Panc1 (cell line): ENCODE measurements around the gene TBC1D9B. TPM values are rescaled to one million over a fixed set of nuclear protein-coding genes. Genes with fewer than 3 reads are reported as not detected.
A peak's percentile ranks its signal among the peaks of the same experiment; 100 is the strongest.

Experiments used
- ATAC-seq: fragments of 200-7000 bp; cut with Tn5 transposase; 2 replicates; pipeline ENCODE4 v1.9.1; 2020; ENCODE audit warnings: mild to moderate bottlenecking, moderate library complexity
- BruUV-seq: library from RNA; stranded (reverse); fragments of 400-500 nt; replicated peaks from 2 replicates; lab custom pipeline; 2021; lab: Mats Ljungman, UMichigan
- CTCF ChIA-PET: fragments of 300-600 bp; sonication (Branson Sonifier 250); formaldehyde crosslinking; loops from one replicate; lab custom pipeline; 2022; ENCODE audit warnings: antibody characterized with exemption; lab: Charles Lee
- POLR2A ChIA-PET: fragments of 300-600 bp; sonication (Branson Sonifier 250); formaldehyde crosslinking; loops from one replicate; lab custom pipeline; 2022; ENCODE audit warnings: antibody characterized with exemption; lab: Charles Lee
- DNase-seq: peaks from one replicate; pipeline ENCODE4 v3.0.0-alpha.2; 2010; ENCODE audit warnings: low read depth, low spot score
- H3K27ac ChIP-seq: 2 replicates; pipeline ENCODE4 v1.5.1; 2011; ENCODE audit warnings: mild to moderate bottlenecking, low read length, inconsistent platforms
- H3K27me3 ChIP-seq: fragments of 200-500 bp; sonication (Bioruptor generic); 2 replicates; pipeline ENCODE4 v1.6.0; 2014; ENCODE audit warnings: low read length, inconsistent platforms; ENCODE audit not compliant: control insufficient read depth, insufficient read depth
- H3K36me3 ChIP-seq: fragments of 200-500 bp; sonication (Bioruptor generic); 2 replicates; pipeline ENCODE4 v1.5.1; 2014; ENCODE audit warnings: inconsistent platforms, mild to moderate bottlenecking, low read length, moderate library complexity; ENCODE audit not compliant: control insufficient read depth, insufficient read depth
- H3K4me1 ChIP-seq: 2 replicates; pipeline ENCODE4 v1.5.1; 2011; ENCODE audit warnings: inconsistent platforms, mild to moderate bottlenecking, low read length, moderate library complexity; ENCODE audit not compliant: control insufficient read depth, insufficient read depth
- H3K4me3 ChIP-seq, 2 experiments: 2 replicates each; pipeline ENCODE4 v1.5.1; 2011 to 2012; ENCODE audit warnings: low read depth in 2 of 2, low read length in 2 of 2, mild to moderate bottlenecking in 2 of 2, inconsistent platforms in 1 of 2, moderate library complexity in 1 of 2
- H3K9me3 ChIP-seq: fragments of 200-500 bp; sonication (Bioruptor generic); 2 replicates; pipeline ENCODE4 v1.5.1; 2014; ENCODE audit warnings: low read depth, mild to moderate bottlenecking, inconsistent platforms, low read length, moderate library complexity; ENCODE audit not compliant: control insufficient read depth, insufficient read depth
- POLR2AphosphoS5 ChIP-seq: IDR thresholded peaks from 2 replicates; pipeline ENCODE4 v1.6.1; 2012; ENCODE audit warnings: mild to moderate bottlenecking, low read depth, low read length, moderate library complexity
- REST ChIP-seq, 2 experiments: IDR thresholded peaks; 2 replicates each; pipeline ENCODE4 v1.6.1; 2011 to 2012; ENCODE audit warnings: low read depth in 2 of 2, control low read depth in 1 of 2, low read length in 1 of 2, mild to moderate bottlenecking in 1 of 2, moderate library complexity in 1 of 2; ENCODE audit not compliant: insufficient read depth in 1 of 2
- SIN3A ChIP-seq: IDR thresholded peaks from 2 replicates; pipeline ENCODE4 v1.6.1; 2012; ENCODE audit warnings: low read depth, mild to moderate bottlenecking, low read length, moderate library complexity, borderline replicate concordance; ENCODE audit not compliant: insufficient read depth
- TCF7L2 ChIP-seq: IDR thresholded peaks from 2 replicates; pipeline ENCODE4 v1.6.1; 2011; ENCODE audit warnings: mild to moderate bottlenecking, low read depth, low read length, inconsistent platforms
- in situ Hi-C: cut with HindIII; loops from 2 replicates; pipeline ENCODE4 v1.10.0; 2016; ENCODE audit warnings: low sequenced_read_pairs, low pct_unique_long_range_greater_than_20kb
- intact Hi-C: fragments of 100-400 bp; cut with micrococcal nuclease; formaldehyde crosslinking; loops from one replicate; pipeline ENCODE4 v1.10.0; 2022; ENCODE audit not compliant: unreplicated experiment
- total RNA-seq: library from RNA; stranded (reverse); gene quantifications from one replicate; pipeline ENCODE4 v1.2.1, GENCODE V29; 2021; ENCODE audit not compliant: unreplicated experiment
- TF ChIP-seq, protein P1 (sequence below): fragments of 450-650 bp; IDR thresholded peaks from 2 replicates; pipeline ENCODE4 v1.5.1; 2017; ENCODE audit warnings: mild to moderate bottlenecking

TBC1D9B gene
- total RNA-seq, 1 experiment from 2014 or later: 131 TPM

GRCh38 chr5:179832039-179832745 lies 75.5 kb downstream of the TBC1D9B start:
- Histone ChIP-seq H3K36me3 (peaks cover 18% of the 10 kb centered on the region), H3K27ac (peak overlapping the region; percentile 25; the same call in 1 of the 2 replicates), H3K9me3 (no peaks in the 10 kb centered on the region), H3K4me1 (peaks cover 53% of the 10 kb centered on the region), H3K27me3 (no peaks in the 10 kb centered on the region), H3K4me3 (no peak overlapping the region)
- peak; percentile 48 for ATAC-seq
- no TSS peak for BruUV-seq
- ChIA-PET CTCF (interaction anchor here (0.6 kb wide), 1 partner anchor 144 kb away, joined by 5 read pairs; no protein-coding TSS in a partner anchor), POLR2A (interaction anchor here (0.6 kb wide), 1 partner anchor 25 kb away, joined by 4 read pairs; no protein-coding TSS in a partner anchor)
- in situ Hi-C loops: no loop called here
- intact Hi-C loops: no loop called here
- DNase-seq: no peak
- TF ChIP-seq TCF7L2 (no peak), SIN3A (no peak), REST (IDR thresholded peaks at IDR 0.05; ENCODE audit: insufficient read depth in 1 of 2, low read depth in 2 of 2, low read length in 1 of 2) (no peak), POLR2AphosphoS5 (no peak; the same call in 1 of the 2 replicates)
- TF ChIP-seq, protein P1, sequence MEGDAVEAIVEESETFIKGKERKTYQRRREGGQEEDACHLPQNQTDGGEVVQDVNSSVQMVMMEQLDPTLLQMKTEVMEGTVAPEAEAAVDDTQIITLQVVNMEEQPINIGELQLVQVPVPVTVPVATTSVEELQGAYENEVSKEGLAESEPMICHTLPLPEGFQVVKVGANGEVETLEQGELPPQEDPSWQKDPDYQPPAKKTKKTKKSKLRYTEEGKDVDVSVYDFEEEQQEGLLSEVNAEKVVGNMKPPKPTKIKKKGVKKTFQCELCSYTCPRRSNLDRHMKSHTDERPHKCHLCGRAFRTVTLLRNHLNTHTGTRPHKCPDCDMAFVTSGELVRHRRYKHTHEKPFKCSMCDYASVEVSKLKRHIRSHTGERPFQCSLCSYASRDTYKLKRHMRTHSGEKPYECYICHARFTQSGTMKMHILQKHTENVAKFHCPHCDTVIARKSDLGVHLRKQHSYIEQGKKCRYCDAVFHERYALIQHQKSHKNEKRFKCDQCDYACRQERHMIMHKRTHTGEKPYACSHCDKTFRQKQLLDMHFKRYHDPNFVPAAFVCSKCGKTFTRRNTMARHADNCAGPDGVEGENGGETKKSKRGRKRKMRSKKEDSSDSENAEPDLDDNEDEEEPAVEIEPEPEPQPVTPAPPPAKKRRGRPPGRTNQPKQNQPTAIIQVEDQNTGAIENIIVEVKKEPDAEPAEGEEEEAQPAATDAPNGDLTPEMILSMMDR: no peak

DNA sequence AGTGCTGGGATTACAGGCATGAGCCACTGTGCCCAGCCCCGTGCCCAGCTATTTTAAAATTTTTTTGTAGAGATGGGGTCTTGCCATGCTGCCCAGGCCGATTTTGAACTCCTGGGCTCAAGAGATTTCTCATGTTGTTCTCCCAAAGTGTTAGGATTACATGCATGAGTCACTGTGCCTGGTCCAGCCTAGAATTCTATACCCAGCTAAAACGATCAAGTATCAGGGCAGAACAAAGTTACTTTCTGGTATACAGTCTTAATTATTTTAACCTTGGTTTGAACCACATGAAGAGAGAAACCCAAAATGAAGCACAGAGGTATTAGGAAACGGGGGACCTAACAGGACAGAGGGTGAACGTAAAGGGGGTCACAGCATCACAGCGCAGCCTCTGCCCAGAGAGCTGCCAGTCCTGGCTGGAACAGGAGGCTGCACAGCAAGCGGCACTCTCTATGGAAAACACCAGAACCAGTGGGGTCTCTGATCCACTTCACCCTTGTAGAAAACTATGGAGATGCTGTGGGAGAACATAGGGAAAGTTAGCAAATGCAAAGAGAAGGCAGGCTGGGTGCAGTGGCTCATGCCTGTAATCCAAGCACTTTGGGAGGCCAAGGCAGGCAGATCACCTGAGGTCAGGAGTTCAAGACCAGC lies 76.8 kb downstream of the TBC1D9B start:
- CTCF ChIA-PET: interaction anchor here (2.0 kb wide), 1 partner anchor 29 kb away, joined by 12 read pairs; no protein-coding TSS in a partner anchor

More for the DNA sequence above, 76.8 kb downstream of the TBC1D9B start:
- ATAC-seq (no peak), DNase-seq (no peak)
- TF ChIP-seq POLR2AphosphoS5 (no peak), TCF7L2 (no peak), SIN3A (no peak), REST (IDR thresholded peaks at IDR 0.05; ENCODE audit: insufficient read depth in 1 of 2, low read depth in 2 of 2, low read length in 1 of 2) (no peak)
- TF ChIP-seq, protein P1: no peak
- in situ Hi-C loops (no loop called here), intact Hi-C loops (no loop called here)
- peaks cover 51% of the 10 kb centered on the region for H3K4me1 ChIP-seq
- H3K27ac ChIP-seq: no peak overlapping the region
- peaks cover 13% of the 10 kb centered on the region for H3K36me3 ChIP-seq
- H3K27me3 ChIP-seq: no peaks in the 10 kb centered on the region
- H3K9me3 ChIP-seq: no peaks in the 10 kb centered on the region
- POLR2A ChIA-PET: interaction anchor here (0.6 kb wide), 1 partner anchor 1220 kb away, joined by 7 read pairs; no protein-coding TSS in a partner anchor
- no TSS peak for BruUV-seq
- no peak overlapping the region for H3K4me3 ChIP-seq
